ENCODE results near the gene TRIM31.

Gene TRIM31

GRCh38 chr6:30112402-30112994 lies 392 bp downstream of the TRIM31 start:
- DNase-seq = no peak

GRCh38 chr6:30111266-30111856 lies 1.5 kb downstream of the TRIM31 start:
- no peak for DNase-seq

GRCh38 chr6:30104661-30105060 lies 8.2 kb downstream of the TRIM31 start:
- no peak for DNase-seq

GRCh38 chr6:30103872-30104179 lies 9.1 kb downstream of the TRIM31 start:
- DNase-seq = no peak

- DNase-seq = peak; percentile 83
Measured at GRCh38 chr6:30102970-30103871, 9.7 kb downstream of the TRIM31 start.

GRCh38 chr6:30102414-30102969 lies 10.4 kb downstream of the TRIM31 start:
- DNase-seq = no peak

GRCh38 chr6:30101444-30102413 lies 11.2 kb downstream of the TRIM31 start:
- DNase-seq = peak; percentile 73

- no peak for DNase-seq
Measured at GRCh38 chr6:30100585-30101443, 12.1 kb downstream of the TRIM31 start.

- DNase-seq = no peak
Measured at GRCh38 chr6:30100154-30100553, 12.7 kb downstream of the TRIM31 start.

- no peak for DNase-seq
Measured at GRCh38 chr6:30097902-30098768, 14.8 kb downstream of the TRIM31 start.

- DNase-seq = no peak
Measured at GRCh38 chr6:30096829-30097228, 16.1 kb downstream of the TRIM31 start.

- DNase-seq = no peak
Measured at GRCh38 chr6:30093951-30094661, 18.8 kb downstream of the TRIM31 start.

GRCh38 chr6:30092852-30093543 lies 19.9 kb downstream of the TRIM31 start:
- no peak for DNase-seq

- DNase-seq = no peak
Measured at GRCh38 chr6:30091577-30092381, 21.1 kb downstream of the TRIM31 start.

- DNase-seq = no peak
Measured at GRCh38 chr6:30087876-30088275, 25.0 kb downstream of the TRIM31 start.

- DNase-seq = no peak
Measured at GRCh38 chr6:30077218-30077617, 35.7 kb downstream of the TRIM31 start.

- DNase-seq = no peak
Measured at GRCh38 chr6:30075790-30076732, 36.8 kb downstream of the TRIM31 start.

All from CD4-positive, alpha-beta T cell treated with Interleukin-15 for 1 hour (primary cell).